ENCODE data around the gene DAZAP1.

DNA sequence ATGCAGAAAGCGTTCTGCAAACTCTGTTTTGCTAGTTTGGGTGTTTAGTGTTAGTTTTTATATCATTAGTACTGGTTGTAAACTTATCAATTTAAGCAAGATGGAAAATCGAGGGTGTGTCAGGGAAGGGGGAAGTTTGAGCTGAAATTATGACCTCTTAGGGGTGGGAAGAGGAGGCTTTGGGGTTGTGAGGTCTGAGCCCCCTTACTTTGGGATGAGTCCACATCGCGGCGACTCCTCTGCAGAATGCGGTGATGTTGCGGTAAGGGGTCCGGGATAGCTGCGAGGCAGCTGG, 24.4 kb upstream of the DAZAP1 start:
- TF ChIP-seq, protein P1, sequence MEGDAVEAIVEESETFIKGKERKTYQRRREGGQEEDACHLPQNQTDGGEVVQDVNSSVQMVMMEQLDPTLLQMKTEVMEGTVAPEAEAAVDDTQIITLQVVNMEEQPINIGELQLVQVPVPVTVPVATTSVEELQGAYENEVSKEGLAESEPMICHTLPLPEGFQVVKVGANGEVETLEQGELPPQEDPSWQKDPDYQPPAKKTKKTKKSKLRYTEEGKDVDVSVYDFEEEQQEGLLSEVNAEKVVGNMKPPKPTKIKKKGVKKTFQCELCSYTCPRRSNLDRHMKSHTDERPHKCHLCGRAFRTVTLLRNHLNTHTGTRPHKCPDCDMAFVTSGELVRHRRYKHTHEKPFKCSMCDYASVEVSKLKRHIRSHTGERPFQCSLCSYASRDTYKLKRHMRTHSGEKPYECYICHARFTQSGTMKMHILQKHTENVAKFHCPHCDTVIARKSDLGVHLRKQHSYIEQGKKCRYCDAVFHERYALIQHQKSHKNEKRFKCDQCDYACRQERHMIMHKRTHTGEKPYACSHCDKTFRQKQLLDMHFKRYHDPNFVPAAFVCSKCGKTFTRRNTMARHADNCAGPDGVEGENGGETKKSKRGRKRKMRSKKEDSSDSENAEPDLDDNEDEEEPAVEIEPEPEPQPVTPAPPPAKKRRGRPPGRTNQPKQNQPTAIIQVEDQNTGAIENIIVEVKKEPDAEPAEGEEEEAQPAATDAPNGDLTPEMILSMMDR (conservative IDR thresholded peaks at IDR 0.05; ENCODE audit: low read length) = peak; percentile 48; the same call in 1 of the 2 replicates
- TF ChIP-seq EZH2phosphoT487 (IDR thresholded peaks at IDR 0.05; ENCODE audit: borderline replicate concordance) = no peak

Measured in Loucy (cell line).